Left ventricle myocardium inferior (tissue), 1 donor: ENCODE results near the gene CMKLR1. TPM values are rescaled to one million over a fixed set of nuclear protein-coding genes. Genes with fewer than 3 reads are reported as not detected.

Source experiments
- DNase-seq: peaks from one replicate; pipeline ENCODE4 v3.0.0-alpha.2; 2020
- H3K27ac ChIP-seq: fragments of 200-600 bp; replicated peaks from 2 replicates; pipeline ENCODE4 v1.8.0; 2021
- H3K27me3 ChIP-seq: fragments of 200-600 bp; 2 replicates; pipeline ENCODE4 v1.8.0; 2021; ENCODE audit warnings: low read depth
- H3K36me3 ChIP-seq: fragments of 200-600 bp; 2 replicates; pipeline ENCODE4 v1.8.0; 2021
- H3K4me1 ChIP-seq: fragments of 200-600 bp; 2 replicates; pipeline ENCODE4 v1.8.0; 2021
- H3K4me3 ChIP-seq: fragments of 200-600 bp; 2 replicates; pipeline ENCODE4 v1.8.0; 2021; ENCODE audit warnings: mild to moderate bottlenecking, moderate library complexity
- H3K9me3 ChIP-seq: fragments of 200-600 bp; replicated peaks from 2 replicates; pipeline ENCODE4 v1.8.0; 2021
- intact Hi-C: fragments of 100-400 bp; cut with micrococcal nuclease; formaldehyde crosslinking; loops from one replicate; pipeline ENCODE4 v1.11.0; 2022
- total RNA-seq: library from RNA; stranded (reverse); fragmentation: NEBNext Ultra II Directional; extraction: Animal tissue kit (Norgen Biotek cat#: 25700); gene quantifications from one replicate; pipeline ENCODE4 v1.2.1, GENCODE V29; 2021
- TF ChIP-seq, protein P1 (sequence below): fragments of 200-600 bp; IDR thresholded peaks from 2 replicates; pipeline ENCODE4 v1.8.0; 2021; ENCODE audit warnings: antibody characterized with exemption, mild to moderate bottlenecking, borderline replicate concordance
- donor health status: DM: no; HTN: yes; CAD: no; lungs with severe emphysema.

CMKLR1 gene
- total RNA-seq, 1 donor from 2014 or later = 5.7 TPM

- TF ChIP-seq, protein P1, sequence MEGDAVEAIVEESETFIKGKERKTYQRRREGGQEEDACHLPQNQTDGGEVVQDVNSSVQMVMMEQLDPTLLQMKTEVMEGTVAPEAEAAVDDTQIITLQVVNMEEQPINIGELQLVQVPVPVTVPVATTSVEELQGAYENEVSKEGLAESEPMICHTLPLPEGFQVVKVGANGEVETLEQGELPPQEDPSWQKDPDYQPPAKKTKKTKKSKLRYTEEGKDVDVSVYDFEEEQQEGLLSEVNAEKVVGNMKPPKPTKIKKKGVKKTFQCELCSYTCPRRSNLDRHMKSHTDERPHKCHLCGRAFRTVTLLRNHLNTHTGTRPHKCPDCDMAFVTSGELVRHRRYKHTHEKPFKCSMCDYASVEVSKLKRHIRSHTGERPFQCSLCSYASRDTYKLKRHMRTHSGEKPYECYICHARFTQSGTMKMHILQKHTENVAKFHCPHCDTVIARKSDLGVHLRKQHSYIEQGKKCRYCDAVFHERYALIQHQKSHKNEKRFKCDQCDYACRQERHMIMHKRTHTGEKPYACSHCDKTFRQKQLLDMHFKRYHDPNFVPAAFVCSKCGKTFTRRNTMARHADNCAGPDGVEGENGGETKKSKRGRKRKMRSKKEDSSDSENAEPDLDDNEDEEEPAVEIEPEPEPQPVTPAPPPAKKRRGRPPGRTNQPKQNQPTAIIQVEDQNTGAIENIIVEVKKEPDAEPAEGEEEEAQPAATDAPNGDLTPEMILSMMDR = no peak
- intact Hi-C loops = no loop called here
- H3K36me3 ChIP-seq = no peaks in the 10 kb centered on the region
- no peak overlapping the region for H3K27ac ChIP-seq
- H3K4me3 ChIP-seq = no peak overlapping the region
- no peak for DNase-seq
- H3K9me3 ChIP-seq = peaks cover 3% of the 10 kb centered on the region
- H3K4me1 ChIP-seq = no peaks in the 10 kb centered on the region
- no peaks in the 10 kb centered on the region for H3K27me3 ChIP-seq
These were observed 29.0 kb upstream of the CMKLR1 start for GRCh38 chr12:108368089-108368488.

DNA sequence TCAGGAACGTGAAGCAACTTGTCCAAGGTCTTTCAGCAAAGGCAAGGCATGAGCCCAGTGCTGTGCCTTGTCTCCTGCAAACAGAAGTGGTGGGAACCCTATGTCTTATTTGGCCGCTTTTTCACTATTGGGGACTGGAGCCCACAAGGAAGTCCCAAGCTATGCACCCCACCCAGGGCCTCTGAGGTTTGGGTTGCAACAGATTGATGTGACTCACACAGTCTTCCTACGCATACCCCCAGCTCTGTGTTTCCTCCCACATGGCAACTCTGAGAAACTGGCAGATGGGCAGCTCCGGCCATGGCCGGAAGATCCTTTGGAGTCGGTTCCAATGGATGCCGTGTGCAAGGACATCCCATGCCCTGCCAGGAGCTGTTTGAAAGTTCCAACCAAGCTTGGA is 28.3 kb upstream of the CMKLR1 start:
- intact Hi-C loops = no loop called here

GRCh38 chr12:108365324-108365723 is 26.2 kb upstream of the CMKLR1 start:
- Histone ChIP-seq H3K27ac (no peak overlapping the region), H3K36me3 (no peaks in the 10 kb centered on the region), H3K27me3 (no peaks in the 10 kb centered on the region), H3K9me3 (no peaks in the 10 kb centered on the region), H3K4me1 (no peaks in the 10 kb centered on the region), H3K4me3 (no peak overlapping the region)
- TF ChIP-seq, protein P1 = no peak
- no peak for DNase-seq
- intact Hi-C loops = no loop called here

More for the DNA sequence above, 28.3 kb upstream of the CMKLR1 start:
- no peak for DNase-seq
- no peaks in the 10 kb centered on the region for H3K4me1 ChIP-seq
- H3K4me3 ChIP-seq = no peak overlapping the region
- H3K36me3 ChIP-seq = no peaks in the 10 kb centered on the region
- TF ChIP-seq, protein P1 = no peak
- H3K9me3 ChIP-seq = no peaks in the 10 kb centered on the region
- H3K27me3 ChIP-seq = no peaks in the 10 kb centered on the region
- no peak overlapping the region for H3K27ac ChIP-seq

- Histone ChIP-seq H3K36me3 (no peaks in the 10 kb centered on the region), H3K4me3 (no peak overlapping the region), H3K27me3 (peaks cover under 1% of the 10 kb centered on the region), H3K27ac (no peak overlapping the region), H3K9me3 (no peaks in the 10 kb centered on the region), H3K4me1 (no peaks in the 10 kb centered on the region)
- TF ChIP-seq, protein P1 = no peak
- intact Hi-C loops = no loop called here
- no peak for DNase-seq
These were observed 25.8 kb upstream of the CMKLR1 start for GRCh38 chr12:108364879-108365278.

- Histone ChIP-seq H3K27me3 (peaks cover 13% of the 10 kb centered on the region), H3K36me3 (no peaks in the 10 kb centered on the region), H3K4me1 (no peaks in the 10 kb centered on the region), H3K9me3 (no peaks in the 10 kb centered on the region), H3K27ac (no peak overlapping the region), H3K4me3 (no peak overlapping the region)
- intact Hi-C loops = no loop called here
- no peak for DNase-seq
- TF ChIP-seq, protein P1 = no peak
These were observed 24.5 kb upstream of the CMKLR1 start for GRCh38 chr12:108363565-108363964.

GRCh38 chr12:108363165-108363564 is 24.1 kb upstream of the CMKLR1 start:
- no peak for DNase-seq
- Histone ChIP-seq H3K9me3 (no peaks in the 10 kb centered on the region), H3K27ac (no peak overlapping the region), H3K27me3 (peaks cover 17% of the 10 kb centered on the region), H3K4me3 (no peak overlapping the region), H3K36me3 (no peaks in the 10 kb centered on the region), H3K4me1 (no peaks in the 10 kb centered on the region)
- intact Hi-C loops = no loop called here
- TF ChIP-seq, protein P1 = no peak
